SK-N-SH (cell line): ENCODE data around the gene GPR137. TPM values are rescaled to one million over a fixed set of nuclear protein-coding genes. Genes with fewer than 3 reads are reported as not detected.
"Not testable (repeated sequence)": the region's sequence is repeated elsewhere in the genome, so short reads cannot be mapped to it uniquely, and the experiment has no call there.

Source experiments
- CTCF ChIA-PET: fragments of 300-600, 350-600 bp; formaldehyde crosslinking; extraction: SDS; loops from one replicate; lab custom pipeline; 2021; lab: Yijun Ruan, JAX
- POLR2A ChIA-PET: fragments of 350-600 bp; sonication (Branson Sonifier 250); formaldehyde crosslinking; extraction: SDS; loops from one replicate; lab custom pipeline; 2020; ENCODE audit warnings: antibody characterized with exemption, inconsistent platforms; lab: Yijun Ruan, JAX
- DNase-seq: peaks from one replicate; pipeline ENCODE4 v3.0.0; 2012
- H2AFZ ChIP-seq: fragments of 200-600 bp; sonication (generic); 2 replicates; pipeline ENCODE4 v1.8.1; 2016; ENCODE audit warnings: antibody characterized with exemption, mild to moderate bottlenecking, low read depth
- H3F3A ChIP-seq: fragments of 200-600 bp; sonication (generic); replicated peaks from 2 replicates; pipeline ENCODE3; 2016; ENCODE audit warnings: antibody characterized with exemption, mild to moderate bottlenecking; ENCODE audit not compliant: insufficient read depth
- H3K27ac ChIP-seq, 2 experiments: fragments of 200-500 bp in 1 of 2; fragments of 200-600 bp in 1 of 2; sonication (Bioruptor generic) in 1 of 2; sonication (generic), shearing (Covaris generic) in 1 of 2; 2 replicates each; pipeline versions ENCODE4 v1.5.1 to v1.6.1; 2014 to 2016; ENCODE audit warnings: low read depth in 2 of 2, inconsistent platforms in 1 of 2, low read length in 1 of 2, mild to moderate bottlenecking in 1 of 2, mixed read lengths in 1 of 2
- H3K27me3 ChIP-seq: fragments of 200-600 bp; sonication (generic), shearing (Covaris generic); 2 replicates; pipeline ENCODE4 v1.6.1; 2016; ENCODE audit warnings: mixed run types; ENCODE audit not compliant: insufficient read depth
- H3K36me3 ChIP-seq, 2 experiments: fragments of 200-500 bp in 1 of 2; fragments of 200-600 bp in 1 of 2; sonication (Bioruptor generic) in 1 of 2; sonication (generic) in 1 of 2; replicated peaks in 1 of 2; 2 replicates each; pipeline versions ENCODE3 to v1.5.1; 2014 to 2016; ENCODE audit warnings: low read length in 1 of 2, mild to moderate bottlenecking in 1 of 2; ENCODE audit not compliant: insufficient read depth in 2 of 2, control insufficient read depth in 1 of 2
- H3K4me1 ChIP-seq, 2 experiments: fragments of 200-500 bp in 1 of 2; fragments of 200-600 bp in 1 of 2; sonication (Bioruptor generic) in 1 of 2; sonication (generic), shearing (Covaris generic) in 1 of 2; 2 replicates each; pipeline versions ENCODE4 v1.5.1 to v1.6.1; 2014 to 2016; ENCODE audit warnings: low read depth in 1 of 2, low read length in 1 of 2, mixed run types in 1 of 2; ENCODE audit not compliant: insufficient read depth in 2 of 2, control insufficient read depth in 1 of 2
- H3K4me2 ChIP-seq: fragments of 200-600 bp; sonication (generic), shearing (Covaris generic); 2 replicates; pipeline ENCODE4 v1.6.1; 2017; ENCODE audit warnings: mixed run types
- H3K4me3 ChIP-seq, 2 experiments: fragments of 200-500 bp in 1 of 2; fragments of 200-600 bp in 1 of 2; sonication (Bioruptor generic) in 1 of 2; sonication (generic), shearing (Covaris generic) in 1 of 2; 2 replicates each; pipeline versions ENCODE4 v1.5.1 to v1.8.1; 2014 to 2016; ENCODE audit warnings: low read depth in 2 of 2, inconsistent platforms in 1 of 2, low read length in 1 of 2, mild to moderate bottlenecking in 1 of 2, mixed read lengths in 1 of 2, moderate library complexity in 1 of 2
- H3K79me2 ChIP-seq: fragments of 200-600 bp; sonication (generic); 2 replicates; pipeline ENCODE4 v1.8.1; 2017; ENCODE audit warnings: mild to moderate bottlenecking; ENCODE audit not compliant: insufficient read depth
- H3K9ac ChIP-seq: fragments of 200-600 bp; sonication (generic); 2 replicates; pipeline ENCODE4 v1.6.1; 2017; ENCODE audit warnings: mixed run types
- H3K9me2 ChIP-seq: fragments of 200-600 bp; sonication (generic); 2 replicates; pipeline ENCODE4 v1.6.1; 2017; ENCODE audit warnings: mixed run types
- H3K9me3 ChIP-seq: fragments of 200-600 bp; sonication (generic); 2 replicates; pipeline ENCODE4 v1.6.1; 2017; ENCODE audit warnings: mixed run types, mild to moderate bottlenecking, moderate library complexity
- H4K20me1 ChIP-seq: fragments of 200-600 bp; sonication (generic); 2 replicates; pipeline ENCODE4 v1.6.1; 2017; ENCODE audit warnings: mild to moderate bottlenecking, mixed run types; ENCODE audit not compliant: insufficient read depth
- CHD2 ChIP-seq: fragments of 150-350 bp; IDR thresholded peaks from 2 replicates; pipeline ENCODE4 v1.6.1; 2018; ENCODE audit warnings: low read length; ENCODE audit not compliant: partially characterized antibody
- GABPA ChIP-seq: IDR thresholded peaks from 2 replicates; pipeline ENCODE4 v1.4.0; 2012; ENCODE audit warnings: low read depth, mild to moderate bottlenecking
- GATA2 ChIP-seq: sonication (generic); formaldehyde crosslinking; IDR thresholded peaks from 2 replicates; pipeline ENCODE4 v1.5.0; 2020; ENCODE audit warnings: mild to moderate bottlenecking, missing genetic modification reagents
- JUND ChIP-seq: IDR thresholded peaks from 2 replicates; pipeline ENCODE4 v1.4.0; 2012
- NRF1 ChIP-seq: IDR thresholded peaks from 2 replicates; pipeline ENCODE4 v1.6.1; 2012; ENCODE audit warnings: low read depth, mild to moderate bottlenecking, low read length
- POLR2AphosphoS5 ChIP-seq: IDR thresholded peaks from 2 replicates; pipeline ENCODE4 v1.6.1; 2012; ENCODE audit warnings: low read depth, low read length
- RAD21 ChIP-seq: IDR thresholded peaks from 2 replicates; pipeline ENCODE4 v1.6.1; 2012; ENCODE audit warnings: mild to moderate bottlenecking, low read length
- SMC3 ChIP-seq: IDR thresholded peaks from 2 replicates; pipeline ENCODE4 v1.6.1; 2012; ENCODE audit warnings: low read depth, low read length, improper control_type of control experiment
- TEAD4 ChIP-seq: IDR thresholded peaks from 2 replicates; pipeline ENCODE4 v1.4.0; 2012; ENCODE audit warnings: mild to moderate bottlenecking, borderline replicate concordance; ENCODE audit not compliant: insufficient read depth
- WGBS: methylation state at CpG from one replicate; pipeline ENCODE4 v1.1.6; 2017; ENCODE audit warnings: low lambda C conversion rate; 5-methylcytosine and 5-hydroxymethylcytosine counted together
- polyA plus RNA-seq, 3 experiments: library from polyadenylated mRNA; depleted of rRNA; stranded (reverse); fragments of >200 nt; gene quantifications; 2 replicates each; pipeline ENCODE4 v1.2.3, GENCODE V29; 2012
- TF ChIP-seq, protein P1 (sequence below): IDR thresholded peaks from 2 replicates; pipeline ENCODE4; 2012
- TF ChIP-seq, protein P2 (sequence below): IDR thresholded peaks from 2 replicates; pipeline ENCODE4 v1.6.1; 2012; ENCODE audit warnings: mild to moderate bottlenecking, low read depth, low read length, moderate library complexity

GPR137 gene
- polyA plus RNA-seq, 1 of the 3 experiments (the other 2 are of a cell fraction), result 29.9 TPM

DNA sequence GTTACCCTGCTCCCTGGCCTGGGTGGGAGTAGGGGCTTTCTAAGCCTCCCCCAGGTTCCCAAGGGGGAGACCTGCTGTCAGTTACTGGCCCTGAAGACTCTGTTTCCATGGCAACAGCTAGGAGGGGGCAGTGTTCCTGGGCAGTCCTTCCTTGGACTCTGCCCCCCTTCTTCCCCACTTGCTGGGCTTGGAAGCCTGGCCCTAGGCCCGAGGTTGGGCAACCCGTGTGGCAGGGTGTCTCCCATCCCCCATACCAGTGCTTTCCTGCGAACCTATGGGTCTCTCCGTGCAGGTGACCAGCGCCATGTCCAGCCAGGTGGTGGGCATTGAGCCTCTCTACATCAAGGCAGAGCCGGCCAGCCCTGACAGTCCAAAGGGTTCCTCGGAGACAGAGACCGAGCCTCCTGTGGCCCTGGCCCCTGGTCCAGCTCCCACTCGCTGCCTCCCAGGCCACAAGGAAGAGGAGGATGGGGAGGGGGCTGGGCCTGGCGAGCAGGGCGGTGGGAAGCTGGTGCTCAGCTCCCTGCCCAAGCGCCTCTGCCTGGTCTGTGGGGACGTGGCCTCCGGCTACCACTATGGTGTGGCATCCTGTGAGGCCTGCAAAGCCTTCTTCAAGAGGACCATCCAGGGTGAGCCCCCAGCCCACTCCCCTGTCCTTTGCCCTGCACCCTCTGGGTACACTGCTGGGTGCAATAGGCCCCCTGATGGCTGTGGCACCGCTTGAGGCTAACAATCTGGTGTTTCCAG, 21.4 kb downstream of the GPR137 start (continued):
- TF ChIP-seq, protein P1, sequence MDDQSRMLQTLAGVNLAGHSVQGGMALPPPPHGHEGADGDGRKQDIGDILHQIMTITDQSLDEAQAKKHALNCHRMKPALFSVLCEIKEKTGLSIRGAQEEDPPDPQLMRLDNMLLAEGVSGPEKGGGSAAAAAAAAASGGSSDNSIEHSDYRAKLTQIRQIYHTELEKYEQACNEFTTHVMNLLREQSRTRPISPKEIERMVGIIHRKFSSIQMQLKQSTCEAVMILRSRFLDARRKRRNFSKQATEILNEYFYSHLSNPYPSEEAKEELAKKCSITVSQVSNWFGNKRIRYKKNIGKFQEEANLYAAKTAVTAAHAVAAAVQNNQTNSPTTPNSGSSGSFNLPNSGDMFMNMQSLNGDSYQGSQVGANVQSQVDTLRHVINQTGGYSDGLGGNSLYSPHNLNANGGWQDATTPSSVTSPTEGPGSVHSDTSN, result no peak

DNA sequence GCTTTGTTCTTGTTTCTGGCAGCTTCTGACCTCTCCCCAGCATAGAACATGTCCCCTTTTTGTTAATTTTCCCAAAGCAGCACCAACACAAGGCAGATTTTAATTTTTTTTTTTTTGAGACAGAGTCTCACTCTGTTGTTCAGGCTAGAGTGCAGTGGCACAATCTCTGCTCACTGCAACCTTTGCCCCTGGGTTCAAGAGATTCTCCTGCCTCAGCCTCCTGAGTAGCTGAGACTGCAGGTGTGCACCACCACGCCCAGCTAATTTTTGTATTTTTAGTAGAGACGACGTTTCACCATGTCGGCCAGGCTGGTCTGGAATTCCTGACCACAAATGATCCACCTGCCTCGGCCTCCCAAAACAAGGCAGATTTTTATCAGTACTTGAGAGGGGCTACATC, 22.1 kb downstream of the GPR137 start:
- H3K9ac ChIP-seq, H3K4me2 ChIP-seq, H3K27ac ChIP-seq, H3K4me3 ChIP-seq, H3K27me3 ChIP-seq, H4K20me1 ChIP-seq, H3K9me3 ChIP-seq, DNase-seq, CTCF ChIA-PET, H3K36me3 ChIP-seq, H3K9me2 ChIP-seq, H2AFZ ChIP-seq: not testable (repeated sequence)
- 97% methylated on average over 5 of the region's 5 CpGs for WGBS
- H3F3A ChIP-seq, result peaks cover 12% of the 10 kb centered on the region
- peaks cover 34% of the 10 kb centered on the region; the same call in 1 of the 2 replicates for H3K79me2 ChIP-seq
- POLR2A ChIA-PET, result interaction anchor here (1.6 kb wide), 1 partner anchor 10 kb away, joined by 9 read pairs; the partner anchor contains the start of gene PRDX5
- peaks cover 5 to 18% of the 10 kb centered on the region in 2 experiments; a peak in 2 of 4 replicates for H3K4me1 ChIP-seq

DNA sequence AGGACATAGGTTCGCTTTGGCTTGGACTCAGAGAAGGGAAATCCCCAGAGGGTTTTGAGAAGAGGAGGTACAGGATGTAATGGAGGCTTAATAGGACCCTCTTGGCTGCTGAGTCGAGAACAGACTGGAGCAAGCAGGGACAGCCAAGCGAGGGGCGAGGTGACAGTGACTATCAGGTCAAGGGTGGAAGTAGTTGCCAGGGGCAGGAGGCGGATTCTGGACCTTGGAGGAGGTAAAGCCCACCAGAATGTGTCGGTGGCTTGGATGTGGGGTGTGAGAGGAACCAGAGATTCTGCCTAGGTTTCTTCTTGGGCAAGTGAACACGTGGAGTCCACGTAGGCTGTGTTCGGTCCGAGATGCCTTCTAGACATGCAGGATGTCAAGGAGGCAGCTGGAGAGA, 27.3 kb downstream of the GPR137 start:
- ChIA-PET CTCF (interaction anchor here (0.9 to 1.9 kb wide), 7 partner anchors 8 to 800 kb away, joined by 3 to 8 read pairs (median 4); partner anchors contain the start of genes CATSPERZ and ESRRA), POLR2A (no interaction called here)
- Histone ChIP-seq H3K4me2 (no peak overlapping the region), H3K27me3 (no peaks in the 10 kb centered on the region), H3K9me2 (no peaks in the 10 kb centered on the region), H2AFZ (no peak overlapping the region), H3K4me1 (peaks cover 0 to 7% of the 10 kb centered on the region in 2 experiments; a peak in 2 of 4 replicates), H3K79me2 (peaks cover 27% of the 10 kb centered on the region), H3K36me3 (peaks cover 0 to 20% of the 10 kb centered on the region in 2 experiments), H4K20me1 (no peaks in the 10 kb centered on the region), H3K4me3 (no peak overlapping the region), H3K9me3 (no peaks in the 10 kb centered on the region), H3F3A (peaks cover 6% of the 10 kb centered on the region), H3K27ac (no peak overlapping the region; a peak in 1 of 4 replicates), H3K9ac (no peak overlapping the region)
- 95% methylated on average over 10 of the region's 10 CpGs for WGBS
- DNase-seq, result no peak
- TF ChIP-seq JUND, result no peak
- TF ChIP-seq, protein P2, sequence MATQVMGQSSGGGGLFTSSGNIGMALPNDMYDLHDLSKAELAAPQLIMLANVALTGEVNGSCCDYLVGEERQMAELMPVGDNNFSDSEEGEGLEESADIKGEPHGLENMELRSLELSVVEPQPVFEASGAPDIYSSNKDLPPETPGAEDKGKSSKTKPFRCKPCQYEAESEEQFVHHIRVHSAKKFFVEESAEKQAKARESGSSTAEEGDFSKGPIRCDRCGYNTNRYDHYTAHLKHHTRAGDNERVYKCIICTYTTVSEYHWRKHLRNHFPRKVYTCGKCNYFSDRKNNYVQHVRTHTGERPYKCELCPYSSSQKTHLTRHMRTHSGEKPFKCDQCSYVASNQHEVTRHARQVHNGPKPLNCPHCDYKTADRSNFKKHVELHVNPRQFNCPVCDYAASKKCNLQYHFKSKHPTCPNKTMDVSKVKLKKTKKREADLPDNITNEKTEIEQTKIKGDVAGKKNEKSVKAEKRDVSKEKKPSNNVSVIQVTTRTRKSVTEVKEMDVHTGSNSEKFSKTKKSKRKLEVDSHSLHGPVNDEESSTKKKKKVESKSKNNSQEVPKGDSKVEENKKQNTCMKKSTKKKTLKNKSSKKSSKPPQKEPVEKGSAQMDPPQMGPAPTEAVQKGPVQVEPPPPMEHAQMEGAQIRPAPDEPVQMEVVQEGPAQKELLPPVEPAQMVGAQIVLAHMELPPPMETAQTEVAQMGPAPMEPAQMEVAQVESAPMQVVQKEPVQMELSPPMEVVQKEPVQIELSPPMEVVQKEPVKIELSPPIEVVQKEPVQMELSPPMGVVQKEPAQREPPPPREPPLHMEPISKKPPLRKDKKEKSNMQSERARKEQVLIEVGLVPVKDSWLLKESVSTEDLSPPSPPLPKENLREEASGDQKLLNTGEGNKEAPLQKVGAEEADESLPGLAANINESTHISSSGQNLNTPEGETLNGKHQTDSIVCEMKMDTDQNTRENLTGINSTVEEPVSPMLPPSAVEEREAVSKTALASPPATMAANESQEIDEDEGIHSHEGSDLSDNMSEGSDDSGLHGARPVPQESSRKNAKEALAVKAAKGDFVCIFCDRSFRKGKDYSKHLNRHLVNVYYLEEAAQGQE, result no peak
- TF ChIP-seq SMC3, result no peak
- TF ChIP-seq POLR2AphosphoS5, result no peak
- no peak for TF ChIP-seq RAD21
- TF ChIP-seq TEAD4, result no peak
- TF ChIP-seq GATA2, result no peak
- no peak for TF ChIP-seq NRF1
- TF ChIP-seq CHD2, result no peak
- no peak for TF ChIP-seq GABPA
